PFSK-1 (cell line): ENCODE data around the gene BRF1.

ENCODE experiments used
- FOXP2 ChIP-seq: optimal IDR thresholded peaks from 2 replicates; pipeline ENCODE3; 2011; ENCODE audit warnings: borderline replicate concordance, control low read depth, inconsistent platforms; ENCODE audit not compliant: insufficient read depth; ENCODE audit errors: extremely low read length, extremely low read depth
- POLR2AphosphoS5 ChIP-seq: IDR thresholded peaks from 2 replicates; pipeline ENCODE4 v1.6.1; 2012; ENCODE audit warnings: low read depth, mild to moderate bottlenecking, control low read depth, low read length, moderate library complexity
- REST ChIP-seq, 2 experiments: IDR thresholded peaks; 2 replicates each; pipeline versions ENCODE4 v1.6.1 to v1.8.0; 2011 to 2012; ENCODE audit warnings: low read depth in 2 of 2, low read length in 2 of 2, control low read depth in 1 of 2, inconsistent platforms in 1 of 2, mild to moderate bottlenecking in 1 of 2, moderate library complexity in 1 of 2; ENCODE audit not compliant: insufficient read depth in 1 of 2
- SIN3A ChIP-seq: IDR thresholded peaks from 2 replicates; pipeline ENCODE4 v1.6.1; 2012; ENCODE audit warnings: mild to moderate bottlenecking, low read length, moderate library complexity, borderline replicate concordance; ENCODE audit not compliant: insufficient read depth
- TAF1 ChIP-seq: IDR thresholded peaks from 2 replicates; pipeline ENCODE4 v1.6.1; 2012; ENCODE audit warnings: low read length, control low read depth, borderline replicate concordance; ENCODE audit not compliant: insufficient read depth

BRF1 gene

DNA sequence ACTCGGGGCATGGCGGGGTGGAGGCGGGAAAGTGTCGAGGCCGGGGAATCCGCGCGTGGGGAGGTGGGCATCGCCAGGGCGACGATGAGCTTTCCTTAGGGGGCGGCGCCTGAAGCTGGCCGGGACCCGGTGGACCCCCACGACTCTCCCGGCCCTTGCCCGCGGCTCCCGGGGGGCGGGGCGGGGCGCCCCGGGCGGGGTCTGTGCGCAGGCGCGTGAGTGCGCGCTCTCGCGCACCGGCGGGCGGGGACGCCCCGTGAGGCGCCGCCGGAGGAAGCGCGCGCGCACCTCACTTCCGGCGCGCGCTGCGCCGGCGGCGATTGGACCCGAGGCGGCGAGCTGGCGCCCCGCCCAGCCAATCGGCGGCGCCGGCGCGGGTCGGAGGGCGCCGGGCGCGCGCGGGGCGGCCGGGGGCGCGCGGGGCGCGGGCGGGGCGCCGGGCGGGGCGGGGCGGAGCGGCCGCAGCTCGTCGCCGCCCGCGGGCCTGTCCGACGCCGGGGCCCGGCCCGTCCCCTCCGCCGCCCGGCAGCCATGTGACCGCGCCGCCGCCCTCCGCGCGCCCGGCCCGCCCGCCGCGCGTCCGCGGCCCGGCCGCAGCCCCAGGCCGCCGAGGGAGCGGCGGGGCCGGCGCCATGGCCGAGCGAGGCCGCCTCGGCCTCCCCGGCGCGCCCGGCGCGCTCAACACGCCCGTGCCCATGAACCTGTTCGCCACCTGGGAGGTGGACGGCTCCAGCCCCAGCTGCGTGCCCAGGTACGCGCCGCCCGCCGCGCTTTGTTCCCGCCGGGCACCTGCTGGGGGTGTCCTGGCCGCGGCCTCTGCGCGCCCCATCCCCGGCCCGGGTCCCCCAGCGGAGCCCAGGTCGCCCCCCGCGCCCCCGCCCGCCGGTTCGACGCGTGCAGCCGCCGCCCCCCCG is 13.7 kb upstream of the BRF1 start, which contains the start of gene PACS2:
Gene PACS2 (plus strand): TSS at position 462 of the 914 bp plus-strand sequence. CDS start 171 bp downstream, at position 633.
- no peak for TF ChIP-seq TAF1

GRCh38 chr14:105313381-105314286 is 12.8 kb upstream of the BRF1 start:
- TF ChIP-seq REST (IDR thresholded peaks at IDR 0.05; ENCODE audit: insufficient read depth in 1 of 2, low read depth in 2 of 2, low read length in 2 of 2): no peak
- TF ChIP-seq TAF1: no peak
- no peak for TF ChIP-seq POLR2AphosphoS5
- TF ChIP-seq SIN3A: no peak
- no peak for TF ChIP-seq FOXP2

DNA sequence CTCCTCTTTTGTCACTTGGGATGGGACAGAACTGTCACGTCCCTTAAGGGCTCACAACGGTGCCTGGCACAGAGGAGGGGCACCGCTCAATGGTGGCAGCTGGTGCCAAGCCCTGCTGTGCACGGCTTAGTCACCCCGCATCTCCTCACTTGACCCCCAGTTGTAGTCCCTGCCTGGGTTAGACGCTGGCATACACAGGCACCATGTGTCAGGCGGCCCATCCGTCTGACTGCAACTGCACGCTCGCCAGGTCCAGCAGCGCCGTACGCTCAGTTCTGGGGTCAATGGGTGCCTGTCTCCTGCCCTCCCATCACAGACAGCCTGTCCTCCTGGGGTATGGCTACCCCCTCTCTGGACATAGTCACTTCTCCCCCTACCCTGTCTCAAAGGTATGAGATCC is 12.2 kb upstream of the BRF1 start:
- TF ChIP-seq TAF1 (no peak), FOXP2 (no peak), SIN3A (no peak), REST (IDR thresholded peaks at IDR 0.05; ENCODE audit: insufficient read depth in 1 of 2, low read depth in 2 of 2, low read length in 2 of 2) (no peak), POLR2AphosphoS5 (no peak)

DNA sequence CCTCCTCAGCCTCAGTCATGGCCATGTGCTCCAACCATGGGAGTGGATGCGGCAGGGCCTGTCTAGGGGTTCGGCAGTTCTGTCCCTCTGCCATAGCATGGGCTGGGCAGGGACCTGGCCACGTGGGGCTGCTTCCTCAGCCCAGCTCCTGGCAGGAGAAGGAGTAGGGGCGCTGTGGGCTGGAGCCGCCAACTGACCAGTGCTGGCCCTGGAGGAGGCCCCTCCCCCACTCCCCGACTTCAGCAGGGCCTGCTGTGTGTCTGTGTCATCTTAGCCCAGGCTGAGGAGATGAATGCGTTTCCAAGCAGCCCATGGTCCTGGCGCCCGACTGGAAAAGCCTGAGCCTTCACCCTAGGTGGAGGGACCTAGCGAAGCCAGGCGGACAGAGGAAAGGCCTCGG is 11.0 kb upstream of the BRF1 start:
- TF ChIP-seq FOXP2 (no peak), POLR2AphosphoS5 (no peak), SIN3A (no peak), TAF1 (no peak), REST (IDR thresholded peaks at IDR 0.05; ENCODE audit: insufficient read depth in 1 of 2, low read depth in 2 of 2, low read length in 2 of 2) (no peak)

DNA sequence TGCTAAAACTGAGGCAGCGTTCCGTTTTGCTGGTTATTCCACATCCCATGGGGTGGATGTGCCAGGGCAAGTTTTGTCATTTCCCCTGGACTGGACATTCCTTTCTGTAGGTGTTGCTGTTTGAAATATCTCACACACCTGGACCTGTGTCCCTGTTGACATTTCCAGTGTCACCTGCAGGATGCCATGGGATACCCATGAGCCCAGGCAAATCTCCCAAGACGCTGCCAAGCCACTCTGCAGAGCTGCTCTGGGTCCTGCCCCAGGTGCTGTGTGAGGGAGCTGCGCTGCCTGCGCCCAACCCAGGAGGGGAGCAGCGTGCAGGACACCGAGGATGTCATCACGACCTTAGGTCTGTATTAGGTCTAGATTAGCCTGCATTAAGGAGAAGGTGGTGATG is 8.6 kb upstream of the BRF1 start:
- TF ChIP-seq SIN3A (no peak), REST (IDR thresholded peaks at IDR 0.05; ENCODE audit: insufficient read depth in 1 of 2, low read depth in 2 of 2, low read length in 2 of 2) (no peak), POLR2AphosphoS5 (no peak), FOXP2 (no peak), TAF1 (no peak)
